ENCODE data around the gene DDO.

GRCh38 chr6:110392727-110393126 lies 22.6 kb downstream of the DDO start:
- TF ChIP-seq, protein P1, sequence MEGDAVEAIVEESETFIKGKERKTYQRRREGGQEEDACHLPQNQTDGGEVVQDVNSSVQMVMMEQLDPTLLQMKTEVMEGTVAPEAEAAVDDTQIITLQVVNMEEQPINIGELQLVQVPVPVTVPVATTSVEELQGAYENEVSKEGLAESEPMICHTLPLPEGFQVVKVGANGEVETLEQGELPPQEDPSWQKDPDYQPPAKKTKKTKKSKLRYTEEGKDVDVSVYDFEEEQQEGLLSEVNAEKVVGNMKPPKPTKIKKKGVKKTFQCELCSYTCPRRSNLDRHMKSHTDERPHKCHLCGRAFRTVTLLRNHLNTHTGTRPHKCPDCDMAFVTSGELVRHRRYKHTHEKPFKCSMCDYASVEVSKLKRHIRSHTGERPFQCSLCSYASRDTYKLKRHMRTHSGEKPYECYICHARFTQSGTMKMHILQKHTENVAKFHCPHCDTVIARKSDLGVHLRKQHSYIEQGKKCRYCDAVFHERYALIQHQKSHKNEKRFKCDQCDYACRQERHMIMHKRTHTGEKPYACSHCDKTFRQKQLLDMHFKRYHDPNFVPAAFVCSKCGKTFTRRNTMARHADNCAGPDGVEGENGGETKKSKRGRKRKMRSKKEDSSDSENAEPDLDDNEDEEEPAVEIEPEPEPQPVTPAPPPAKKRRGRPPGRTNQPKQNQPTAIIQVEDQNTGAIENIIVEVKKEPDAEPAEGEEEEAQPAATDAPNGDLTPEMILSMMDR (IDR thresholded peaks at IDR 0.05; ENCODE audit: insufficient read depth, low read length, poor library complexity, severe bottlenecking), result no peak
- no peak for TF ChIP-seq EZH2phosphoT487 (conservative IDR thresholded peaks at IDR 0.05; ENCODE audit: low read length)
